Measurements from ENCODE around the gene WNT5A.

- TF ChIP-seq CTCF (IDR thresholded peaks at IDR 0.05) (no peak), ZFX (IDR thresholded peaks at IDR 0.05; ENCODE audit: borderline replicate concordance) (no peak)
Observed at GRCh38 chr3:55469957-55470526, 17.1 kb downstream of the WNT5A start.

All from 22Rv1 (cell line).